KMS-11 (cell line): ENCODE results near the gene JPH3.
"Not testable (repeated sequence)": the region's sequence is repeated elsewhere in the genome, so short reads cannot be mapped to it uniquely, and the experiment has no call there.

Experiments
- H2AFZ ChIP-seq: fragments of 200-600 bp; sonication (generic); 2 replicates; pipeline ENCODE4 v1.6.1; 2016; ENCODE audit warnings: antibody characterized with exemption, mixed run types, low read depth
- H3K27ac ChIP-seq: fragments of 200-600 bp; sonication (generic); 2 replicates; pipeline ENCODE4 v1.6.1; 2016; ENCODE audit warnings: mild to moderate bottlenecking, mixed run types
- H3K27me3 ChIP-seq: fragments of 200-600 bp; sonication (generic); 2 replicates; pipeline ENCODE4 v1.6.1; 2017; ENCODE audit warnings: mild to moderate bottlenecking, low read depth, mixed run types, moderate library complexity; ENCODE audit not compliant: insufficient read depth
- H3K36me3 ChIP-seq: fragments of 200-600 bp; sonication (generic); 2 replicates; pipeline ENCODE4 v1.6.1; 2017; ENCODE audit warnings: mild to moderate bottlenecking, mixed run types; ENCODE audit not compliant: insufficient read depth
- H3K4me1 ChIP-seq: fragments of 200-600 bp; sonication (generic); 2 replicates; pipeline ENCODE4 v1.6.1; 2016; ENCODE audit warnings: mild to moderate bottlenecking, low read depth, mixed run types; ENCODE audit not compliant: poor library complexity, severe bottlenecking
- H3K4me2 ChIP-seq: fragments of 200-600 bp; sonication (generic); 2 replicates; pipeline ENCODE4 v1.7.0; 2016; ENCODE audit warnings: mild to moderate bottlenecking, mixed run types
- H3K4me3 ChIP-seq: fragments of 200-600 bp; sonication (generic); IDR thresholded peaks from 2 replicates; pipeline ENCODE4 v1.6.1; 2017; ENCODE audit warnings: low read depth, low read length, mixed read lengths; ENCODE audit not compliant: insufficient read depth
- H3K79me2 ChIP-seq: fragments of 200-600 bp; sonication (generic); 2 replicates; pipeline ENCODE4 v1.6.1; 2016; ENCODE audit warnings: low read depth, mixed run types; ENCODE audit not compliant: insufficient read depth
- H3K9ac ChIP-seq: fragments of 200-600 bp; sonication (generic); 2 replicates; pipeline ENCODE4 v1.6.1; 2016; ENCODE audit warnings: mild to moderate bottlenecking, mixed run types
- H4K20me1 ChIP-seq: fragments of 200-600 bp; sonication (generic); 2 replicates; pipeline ENCODE4 v1.6.1; 2016; ENCODE audit warnings: mild to moderate bottlenecking, mixed run types; ENCODE audit not compliant: insufficient read depth
- CTCF ChIP-seq: fragments of 200-600 bp; sonication (generic); conservative IDR thresholded peaks from 2 replicates; pipeline ENCODE4 v1.6.1; 2017; ENCODE audit warnings: low read depth, mild to moderate bottlenecking, antibody characterized with exemption, low read length, moderate library complexity, mixed read lengths

Gene JPH3

DNA sequence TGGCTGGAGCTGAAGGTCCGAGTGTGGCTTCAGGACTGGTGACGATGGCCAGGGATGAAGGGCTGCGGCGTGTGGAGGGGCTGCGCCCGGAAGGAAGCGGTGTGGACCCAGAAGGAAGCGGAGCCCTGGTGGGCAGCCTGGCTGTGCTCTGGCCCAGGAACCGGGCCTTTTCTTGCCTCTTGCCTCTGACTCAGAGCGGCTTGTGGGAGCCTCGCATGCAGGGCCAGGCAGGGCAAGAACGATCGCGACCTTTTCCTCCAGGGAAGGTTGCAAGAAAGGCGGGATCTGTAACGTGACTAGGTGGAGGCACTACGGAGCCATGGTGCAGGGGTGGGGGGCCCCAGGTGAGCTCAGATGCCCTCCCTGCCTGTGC is 78.0 kb downstream of the JPH3 start:
- Histone ChIP-seq H3K4me1 (no peaks in the 10 kb centered on the region), H3K4me3 (no peak overlapping the region), H3K27me3 (peaks cover 53% of the 10 kb centered on the region), H2AFZ (no peak overlapping the region), H4K20me1 (no peaks in the 10 kb centered on the region), H3K79me2 (no peaks in the 10 kb centered on the region), H3K36me3 (no peaks in the 10 kb centered on the region), H3K9ac (no peak overlapping the region), H3K4me2 (no peak overlapping the region), H3K27ac (no peak overlapping the region)
- no peak for TF ChIP-seq CTCF

DNA sequence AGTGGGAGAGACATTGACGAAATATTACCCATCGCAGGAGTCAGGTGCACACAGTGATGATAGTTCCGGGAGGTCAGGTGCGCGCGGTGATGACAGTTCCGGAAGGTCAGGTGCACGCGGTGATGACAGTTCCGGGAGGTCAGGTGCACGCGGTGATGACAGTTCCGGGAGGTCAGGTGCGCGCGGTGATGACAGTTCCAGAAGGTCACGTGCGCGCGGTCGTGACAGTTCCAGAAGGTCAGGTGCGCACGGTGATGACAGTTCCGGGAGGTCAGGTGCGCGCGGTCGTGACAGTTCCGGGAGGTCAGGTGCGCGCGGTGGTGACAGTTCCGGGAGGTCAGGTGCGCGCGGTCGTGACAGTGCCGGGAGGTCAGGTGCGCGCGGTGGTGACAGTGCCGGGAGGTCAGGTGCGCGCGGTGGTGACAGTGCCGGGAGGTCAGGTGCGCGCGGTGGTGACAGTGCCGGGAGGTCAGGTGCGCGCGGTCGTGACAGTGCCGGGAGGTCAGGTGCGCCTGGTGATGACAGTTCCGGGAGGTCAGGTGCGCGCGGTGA is 78.8 kb downstream of the JPH3 start:
- H3K27ac ChIP-seq, H2AFZ ChIP-seq, H3K79me2 ChIP-seq, H3K36me3 ChIP-seq, H3K4me2 ChIP-seq, H3K4me3 ChIP-seq, H4K20me1 ChIP-seq, H3K9ac ChIP-seq, H3K4me1 ChIP-seq: not testable (repeated sequence)
- H3K27me3 ChIP-seq = peaks cover 54% of the 10 kb centered on the region

GRCh38 chr16:87681981-87682570 is 79.8 kb downstream of the JPH3 start:
- TF ChIP-seq CTCF = no peak
- Histone ChIP-seq H3K27ac (no peak overlapping the region), H3K4me3 (no peak overlapping the region), H3K4me2 (no peak overlapping the region), H4K20me1 (no peaks in the 10 kb centered on the region), H3K36me3 (no peaks in the 10 kb centered on the region), H2AFZ (no peak overlapping the region), H3K79me2 (no peaks in the 10 kb centered on the region), H3K9ac (no peak overlapping the region), H3K4me1 (no peaks in the 10 kb centered on the region), H3K27me3 (peaks cover 55% of the 10 kb centered on the region)

- Histone ChIP-seq H3K4me1 (no peaks in the 10 kb centered on the region), H3K4me3 (no peak overlapping the region), H3K36me3 (no peaks in the 10 kb centered on the region), H3K27ac (no peak overlapping the region), H4K20me1 (no peaks in the 10 kb centered on the region), H3K9ac (no peak overlapping the region), H2AFZ (no peak overlapping the region), H3K4me2 (no peak overlapping the region), H3K79me2 (no peaks in the 10 kb centered on the region), H3K27me3 (peaks cover 54% of the 10 kb centered on the region)
- no peak for TF ChIP-seq CTCF
Measured at GRCh38 chr16:87682852-87683399, 80.6 kb downstream of the JPH3 start.

DNA sequence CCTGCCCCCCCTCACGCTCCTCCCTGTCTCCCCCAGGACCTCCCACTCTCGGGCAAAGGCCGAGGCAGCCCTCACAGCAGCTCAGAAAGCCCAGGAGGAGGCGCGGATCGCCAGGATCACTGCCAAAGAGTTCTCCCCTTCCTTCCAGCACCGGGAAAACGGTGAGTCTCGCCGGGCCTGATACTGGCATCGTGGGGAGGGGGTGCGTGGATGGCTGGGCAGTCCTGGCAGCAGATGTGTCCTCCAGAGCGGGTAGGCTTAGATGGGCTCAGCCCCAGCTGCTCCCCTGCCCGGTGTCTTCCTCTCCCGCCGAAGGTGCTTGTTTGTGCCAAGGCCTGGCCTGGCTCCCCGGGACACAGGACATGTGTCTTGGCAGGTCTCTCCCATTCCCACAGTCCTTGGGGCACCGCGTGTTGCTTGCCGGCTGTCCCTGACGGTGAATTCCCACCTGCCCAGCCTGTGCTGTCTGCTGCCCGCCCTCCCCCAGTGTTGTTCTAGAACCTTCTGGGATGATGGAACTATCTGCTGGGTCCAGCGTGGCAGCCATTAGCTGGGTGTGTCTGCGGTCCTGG is 81.9 kb downstream of the JPH3 start:
- Histone ChIP-seq H3K36me3 (no peaks in the 10 kb centered on the region), H3K4me1 (no peaks in the 10 kb centered on the region), H3K4me3 (no peak overlapping the region), H3K9ac (no peak overlapping the region), H3K79me2 (no peaks in the 10 kb centered on the region), H4K20me1 (no peaks in the 10 kb centered on the region), H3K27me3 (peaks cover 43% of the 10 kb centered on the region), H3K4me2 (no peak overlapping the region), H3K27ac (no peak overlapping the region), H2AFZ (no peak overlapping the region)
- no peak for TF ChIP-seq CTCF
